ENCODE data around the gene ASCL2.

GRCh38 chr11:2308713-2309112 lies 38.3 kb upstream of the ASCL2 start:
- no peak for TF ChIP-seq CTCF (conservative IDR thresholded peaks at IDR 0.05)
- TF ChIP-seq ZFX (IDR thresholded peaks at IDR 0.05): no peak
